CD1c-positive myeloid dendritic cell (primary cell): ENCODE results near the gene MSRB1.
"Not testable (repeated sequence)": the region's sequence is repeated elsewhere in the genome, so short reads cannot be mapped to it uniquely, and the experiment has no call there.

Experiments used
- DNase-seq: peaks from one replicate; pipeline ENCODE4 v3.0.0-alpha.2; 2016; ENCODE audit errors: extremely low spot score

MSRB1 gene

DNA sequence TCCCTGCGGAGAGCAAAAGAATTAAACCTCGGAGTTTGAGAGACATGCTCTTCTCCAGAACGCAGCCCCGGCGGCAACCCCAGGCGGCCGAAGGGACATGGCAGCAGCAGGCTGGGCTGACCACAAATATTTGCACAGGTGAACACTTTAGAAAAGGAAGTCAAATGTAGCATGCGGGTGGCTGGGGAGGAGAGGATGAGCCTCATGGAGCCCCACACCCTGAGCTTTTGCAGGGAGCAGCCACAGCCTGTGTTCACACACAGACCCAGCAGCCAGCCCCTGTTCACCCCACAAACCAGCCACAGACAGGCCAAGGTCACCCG is 42.6 kb downstream of the MSRB1 start:
- no peak for DNase-seq

DNA sequence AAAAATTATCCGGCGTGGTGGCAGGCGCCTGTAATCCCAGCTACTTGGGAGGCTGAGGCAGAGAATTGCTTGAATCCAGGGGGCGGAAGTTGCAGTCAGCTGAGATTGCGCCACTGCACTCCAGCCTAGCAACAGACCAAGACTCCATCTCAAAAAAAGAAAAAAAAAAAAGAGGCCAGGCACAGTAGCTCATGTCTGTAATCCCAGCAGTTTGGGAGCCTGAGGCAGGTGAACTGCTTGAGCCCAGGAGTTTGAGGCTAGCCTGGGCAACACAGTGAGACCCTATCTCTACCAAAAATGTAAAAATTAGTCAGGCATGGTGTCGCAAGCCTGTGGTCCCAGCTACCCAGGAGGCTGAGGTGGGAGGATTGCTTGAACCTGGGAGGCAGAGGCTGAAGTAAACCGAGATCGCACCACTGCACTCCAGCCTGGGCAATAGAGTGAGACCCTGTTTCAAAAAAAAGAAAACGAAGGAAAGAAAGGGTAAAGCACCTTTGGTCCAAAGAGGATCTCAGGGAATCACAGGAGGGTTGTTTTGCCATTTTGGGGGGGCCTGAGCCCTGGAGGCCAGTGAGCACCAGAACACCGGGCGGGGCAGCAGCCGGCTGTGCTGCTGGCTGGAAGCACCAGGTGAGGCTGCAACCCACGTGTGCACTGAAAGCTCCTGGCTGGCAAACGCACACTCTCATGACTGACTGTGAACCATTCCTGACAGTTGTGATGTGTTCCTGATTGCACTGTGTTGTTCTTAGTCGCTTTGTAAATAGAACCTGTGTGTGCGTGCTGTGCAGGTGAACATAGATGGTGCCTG is 43.2 kb downstream of the MSRB1 start:
- DNase-seq, result no peak

DNA sequence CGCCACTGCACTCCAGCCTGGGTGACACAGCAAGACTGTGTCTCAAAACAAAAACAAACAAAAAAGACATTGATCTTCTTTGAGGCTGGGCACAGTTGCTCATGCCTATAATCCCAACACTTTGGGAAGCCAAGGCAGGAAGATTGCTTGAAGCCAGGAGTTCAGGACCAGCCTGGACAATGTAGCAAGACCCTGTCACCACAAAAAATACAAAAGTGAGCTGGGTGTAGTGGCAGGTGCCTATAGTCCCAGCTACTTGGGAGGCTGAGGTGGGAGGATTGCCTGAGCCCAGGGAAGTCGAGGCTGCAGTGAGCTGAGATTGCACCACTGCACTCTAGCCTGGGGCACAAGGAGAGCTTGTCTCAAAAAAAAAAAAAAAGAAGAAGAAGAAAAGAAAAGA is 45.3 kb downstream of the MSRB1 start:
- not testable (repeated sequence) for DNase-seq

DNA sequence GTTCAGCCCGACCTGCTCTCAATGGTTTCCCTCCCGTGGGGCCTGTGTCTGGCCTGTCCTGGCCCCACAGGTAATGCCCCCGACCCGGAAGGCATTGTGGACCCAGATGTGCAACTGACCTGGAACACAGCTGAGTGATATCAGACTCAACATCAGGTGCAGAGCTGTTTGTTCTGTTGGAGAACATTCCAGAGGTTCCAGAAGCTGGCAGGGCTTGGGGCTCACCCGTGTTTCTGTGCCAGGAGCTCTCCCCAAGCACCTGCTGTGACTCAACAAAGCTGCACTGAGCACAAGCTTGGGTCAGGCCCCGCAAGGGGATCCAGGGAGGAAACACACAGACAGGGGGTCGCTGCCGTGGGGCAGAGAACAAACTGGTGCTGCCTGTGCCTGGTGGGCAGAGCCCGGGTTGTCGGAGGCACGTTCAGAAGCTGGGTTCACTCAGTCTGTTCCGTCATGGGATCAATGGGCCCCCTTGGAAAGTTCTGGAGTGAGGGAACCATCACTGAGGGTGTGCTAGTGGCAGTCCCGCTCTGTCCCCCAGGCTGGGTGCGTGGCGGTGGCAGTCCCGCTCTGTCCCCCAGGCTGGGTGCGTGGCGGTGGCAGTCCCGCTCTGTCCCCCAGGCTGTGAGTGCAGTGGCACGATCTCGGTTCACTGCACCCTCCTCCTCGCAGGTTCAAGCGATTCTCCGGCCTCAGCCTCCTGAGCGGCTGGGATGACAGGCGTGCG is 46.9 kb downstream of the MSRB1 start:
- DNase-seq, result no peak

DNA sequence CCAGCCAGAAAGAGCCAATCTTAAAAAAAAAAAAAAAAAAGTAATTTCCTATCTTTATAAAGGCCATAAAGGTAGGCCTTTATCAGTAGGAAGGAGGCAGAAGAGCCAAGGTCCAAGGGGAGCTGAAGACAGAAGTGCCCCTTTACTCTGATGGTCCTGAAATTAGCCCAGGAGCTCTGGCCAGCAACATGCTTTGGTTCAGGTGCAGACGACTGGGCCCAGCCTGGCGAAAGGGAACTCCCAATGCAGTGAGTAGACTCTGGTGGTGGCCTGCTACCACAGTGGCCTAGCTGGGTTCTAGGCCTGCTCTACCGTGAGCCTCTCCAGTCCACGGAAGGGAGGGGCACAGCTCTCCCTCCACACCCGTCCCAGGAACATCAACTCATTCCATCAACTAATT is 47.9 kb downstream of the MSRB1 start:
- DNase-seq, result no peak

DNA sequence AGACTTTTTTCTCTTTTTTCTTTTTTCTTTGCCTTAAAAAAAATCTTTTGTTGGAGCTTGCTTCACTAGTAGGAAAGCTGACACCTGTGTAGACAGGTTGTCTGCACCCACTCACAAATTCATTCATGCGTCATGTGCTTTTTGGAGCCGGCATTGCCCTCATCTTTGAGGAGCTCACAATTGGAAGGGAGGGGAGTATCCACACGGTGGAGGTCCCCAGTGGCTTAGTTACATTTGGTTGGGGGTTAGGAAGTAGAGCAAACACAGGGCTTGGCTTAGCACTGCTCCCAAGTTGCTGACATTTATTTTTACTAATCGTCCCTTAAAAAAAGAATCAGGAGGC is 52.3 kb downstream of the MSRB1 start:
- DNase-seq, result no peak

DNA sequence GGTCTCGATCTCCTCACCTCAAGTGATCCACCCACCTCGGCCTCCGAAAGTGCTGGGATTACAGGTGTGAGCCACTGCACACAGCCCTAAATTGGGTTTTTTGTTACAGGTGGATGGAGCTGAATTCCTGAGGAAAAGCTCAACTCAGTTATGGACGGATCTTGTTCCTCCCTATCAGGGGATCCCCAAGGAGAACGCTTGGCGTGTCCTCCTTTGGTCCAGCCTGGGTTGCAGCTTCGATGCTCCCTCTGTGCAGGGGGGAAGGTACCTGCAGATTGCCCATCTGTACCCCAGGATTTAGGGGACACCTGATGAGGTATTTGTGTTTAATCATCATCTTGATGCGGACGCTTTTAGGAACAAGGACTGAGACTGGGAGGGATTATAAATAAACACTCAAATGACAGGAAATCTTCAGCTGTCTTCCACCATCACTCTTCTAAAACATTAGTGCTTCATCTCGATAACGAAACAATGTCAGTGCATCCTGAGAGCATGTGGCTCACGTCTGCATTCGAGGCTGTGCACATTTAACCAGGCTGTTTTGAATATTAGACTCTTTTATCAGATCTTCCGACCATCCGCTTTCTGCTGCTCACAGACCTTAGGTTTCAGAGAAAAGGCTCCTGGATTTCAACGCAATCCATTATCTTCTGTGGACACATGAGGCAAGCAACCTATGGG is 52.8 kb downstream of the MSRB1 start:
- DNase-seq, result no peak
